Osteoblast (primary cell): ENCODE data around the gene CEBPA. TPM values are rescaled to one million over a fixed set of nuclear protein-coding genes. Genes with fewer than 3 reads are reported as not detected.

Experiments used
- DNase-seq: peaks from one replicate; pipeline ENCODE4 v3.0.0; 2011; ENCODE audit warnings: low spot score, mixed read lengths; ENCODE audit not compliant: insufficient read length; ENCODE audit errors: missing footprints
- H2AFZ ChIP-seq: 2 replicates; pipeline ENCODE4 v1.6.0; 2011; ENCODE audit warnings: mild to moderate bottlenecking, low read length
- H3K27ac ChIP-seq: 2 replicates; pipeline ENCODE4 v1.5.1; 2011; ENCODE audit warnings: mild to moderate bottlenecking, low read depth, low read length, moderate library complexity
- H3K27me3 ChIP-seq: 2 replicates; pipeline ENCODE4 v1.6.0; 2012; ENCODE audit warnings: mild to moderate bottlenecking, control low read depth, inconsistent platforms, low read length, moderate library complexity; ENCODE audit not compliant: insufficient read depth
- H3K36me3 ChIP-seq: 2 replicates; pipeline ENCODE4 v1.5.1; 2011; ENCODE audit warnings: mild to moderate bottlenecking, low read length, control low read depth, moderate library complexity; ENCODE audit not compliant: insufficient read depth
- H3K4me1 ChIP-seq: 2 replicates; pipeline ENCODE4 v1.5.1; 2011; ENCODE audit warnings: mild to moderate bottlenecking, low read length, control low read depth, moderate library complexity; ENCODE audit not compliant: insufficient read depth
- H3K4me2 ChIP-seq: 2 replicates; pipeline ENCODE4 v1.6.0; 2011; ENCODE audit warnings: mild to moderate bottlenecking, low read length; ENCODE audit not compliant: insufficient read depth
- H3K4me3 ChIP-seq: fragments of 200-600 bp; sonication (generic); 3 replicates; pipeline ENCODE4 v1.5.1; 2012; ENCODE audit warnings: mild to moderate bottlenecking, low read length, inconsistent platforms; ENCODE audit not compliant: insufficient read depth
- H3K79me2 ChIP-seq: 2 replicates; pipeline ENCODE4 v1.6.0; 2012; ENCODE audit warnings: mild to moderate bottlenecking, low read length, control low read depth, inconsistent platforms; ENCODE audit not compliant: insufficient read depth
- H3K9me3 ChIP-seq: 2 replicates; pipeline ENCODE4 v1.5.1; 2011; ENCODE audit warnings: low read depth, low read length, control low read depth
- H4K20me1 ChIP-seq: 2 replicates; pipeline ENCODE4 v1.6.0; 2012; ENCODE audit warnings: mild to moderate bottlenecking, low read length, control low read depth; ENCODE audit not compliant: insufficient read depth
- total RNA-seq: library from RNA; depleted of rRNA; stranded (reverse); fragments of >200 nt; gene quantifications from 2 replicates; pipeline ENCODE4 v1.2.3, GENCODE V29; 2012
- TF ChIP-seq, protein P1 (sequence below): IDR thresholded peaks from 2 replicates; pipeline ENCODE4 v1.5.1; 2011; ENCODE audit warnings: mild to moderate bottlenecking, low read depth, low read length, moderate library complexity; ENCODE audit errors: extremely low read depth

CEBPA gene
- total RNA-seq, 1 donor, result 3.6 TPM

GRCh38 chr19:33339016-33339984 is 37.0 kb upstream of the CEBPA start:
- Histone ChIP-seq H3K27ac (no peak overlapping the region), H3K79me2 (no peaks in the 10 kb centered on the region), H3K9me3 (no peaks in the 10 kb centered on the region), H3K36me3 (no peaks in the 10 kb centered on the region), H3K4me2 (no peak overlapping the region), H3K4me1 (no peaks in the 10 kb centered on the region), H3K27me3 (peaks cover 26% of the 10 kb centered on the region), H4K20me1 (no peaks in the 10 kb centered on the region), H2AFZ (no peak overlapping the region), H3K4me3 (no peak overlapping the region)
- TF ChIP-seq, protein P1, sequence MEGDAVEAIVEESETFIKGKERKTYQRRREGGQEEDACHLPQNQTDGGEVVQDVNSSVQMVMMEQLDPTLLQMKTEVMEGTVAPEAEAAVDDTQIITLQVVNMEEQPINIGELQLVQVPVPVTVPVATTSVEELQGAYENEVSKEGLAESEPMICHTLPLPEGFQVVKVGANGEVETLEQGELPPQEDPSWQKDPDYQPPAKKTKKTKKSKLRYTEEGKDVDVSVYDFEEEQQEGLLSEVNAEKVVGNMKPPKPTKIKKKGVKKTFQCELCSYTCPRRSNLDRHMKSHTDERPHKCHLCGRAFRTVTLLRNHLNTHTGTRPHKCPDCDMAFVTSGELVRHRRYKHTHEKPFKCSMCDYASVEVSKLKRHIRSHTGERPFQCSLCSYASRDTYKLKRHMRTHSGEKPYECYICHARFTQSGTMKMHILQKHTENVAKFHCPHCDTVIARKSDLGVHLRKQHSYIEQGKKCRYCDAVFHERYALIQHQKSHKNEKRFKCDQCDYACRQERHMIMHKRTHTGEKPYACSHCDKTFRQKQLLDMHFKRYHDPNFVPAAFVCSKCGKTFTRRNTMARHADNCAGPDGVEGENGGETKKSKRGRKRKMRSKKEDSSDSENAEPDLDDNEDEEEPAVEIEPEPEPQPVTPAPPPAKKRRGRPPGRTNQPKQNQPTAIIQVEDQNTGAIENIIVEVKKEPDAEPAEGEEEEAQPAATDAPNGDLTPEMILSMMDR, result no peak
- no peak for DNase-seq

DNA sequence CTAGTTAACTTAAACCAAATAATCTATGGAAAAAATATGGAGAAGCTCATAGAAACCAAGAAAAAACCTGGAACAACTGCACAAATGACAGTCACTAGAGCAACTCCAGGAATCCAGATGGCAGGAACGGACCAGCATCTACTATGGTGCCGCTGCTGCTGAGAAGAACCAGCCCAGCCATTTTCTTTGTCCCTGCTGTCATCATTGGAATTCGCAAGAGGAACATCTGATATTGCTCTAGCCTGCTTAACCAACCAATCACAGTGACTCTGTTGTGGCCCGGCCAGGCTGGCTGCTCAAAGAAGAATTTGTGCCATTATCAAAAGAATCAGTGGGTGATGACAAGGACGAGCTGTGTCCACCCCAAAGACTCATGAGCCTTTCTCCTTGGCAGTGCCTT is 33.1 kb upstream of the CEBPA start:
- H3K79me2 ChIP-seq, result no peaks in the 10 kb centered on the region

DNA sequence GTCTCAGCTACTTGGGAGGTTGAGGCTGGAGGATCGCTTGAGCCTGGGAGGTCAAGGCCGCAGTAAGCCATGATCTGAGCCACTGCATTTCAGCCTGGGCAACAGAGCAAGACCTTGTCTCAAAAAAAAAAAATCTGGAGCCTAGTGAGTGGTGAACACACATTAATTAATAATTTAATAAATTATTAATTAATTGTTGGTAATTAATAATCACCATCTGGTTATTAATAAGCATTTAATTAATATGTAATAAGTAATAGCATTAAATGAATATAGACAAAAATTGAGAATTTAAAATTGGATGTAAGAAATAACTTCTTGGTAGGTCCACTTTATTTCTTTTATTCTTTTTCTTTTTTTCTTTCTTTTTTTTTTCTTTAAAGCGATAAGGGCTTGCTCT is 31.9 kb upstream of the CEBPA start:
- Histone ChIP-seq H2AFZ (no peak overlapping the region), H3K4me1 (no peaks in the 10 kb centered on the region), H3K27me3 (peaks cover 5% of the 10 kb centered on the region), H3K27ac (no peak overlapping the region), H3K4me3 (no peak overlapping the region), H3K9me3 (no peaks in the 10 kb centered on the region), H3K4me2 (no peak overlapping the region), H3K79me2 (no peaks in the 10 kb centered on the region), H4K20me1 (no peaks in the 10 kb centered on the region), H3K36me3 (no peaks in the 10 kb centered on the region)
- TF ChIP-seq, protein P1, result no peak
- no peak for DNase-seq

More for the DNA sequence above, 33.1 kb upstream of the CEBPA start:
- no peak for DNase-seq
- Histone ChIP-seq H3K27me3 (no peaks in the 10 kb centered on the region), H3K9me3 (no peaks in the 10 kb centered on the region), H3K36me3 (no peaks in the 10 kb centered on the region), H2AFZ (no peak overlapping the region), H3K4me3 (no peak overlapping the region), H4K20me1 (no peaks in the 10 kb centered on the region), H3K4me2 (no peak overlapping the region), H3K4me1 (no peaks in the 10 kb centered on the region), H3K27ac (no peak overlapping the region)
- TF ChIP-seq, protein P1, result no peak

DNA sequence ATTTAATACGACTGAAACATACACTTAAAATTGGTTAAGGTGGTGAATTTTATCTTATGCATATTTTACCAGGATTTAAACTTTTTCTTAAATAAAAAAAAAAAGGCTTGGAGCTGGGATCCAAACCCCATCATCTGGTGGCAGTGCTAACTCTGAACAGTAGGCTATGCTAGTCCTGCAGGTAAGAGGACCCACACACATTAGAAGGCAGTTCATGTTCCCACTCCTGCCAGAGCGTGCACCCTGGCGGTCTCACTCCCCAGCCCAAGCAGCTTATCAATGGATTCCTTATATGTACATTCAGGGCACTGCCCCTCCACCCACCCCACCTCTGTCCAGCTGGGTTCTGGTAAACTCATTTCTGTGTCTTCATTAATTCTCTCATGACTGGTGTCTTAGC is 31.3 kb upstream of the CEBPA start:
- no peak overlapping the region for H3K4me3 ChIP-seq
- no peaks in the 10 kb centered on the region for H3K79me2 ChIP-seq
- DNase-seq, result no peak

More for the DNA sequence above, 31.3 kb upstream of the CEBPA start:
- H3K4me2 ChIP-seq, result no peak overlapping the region
- peaks cover 8% of the 10 kb centered on the region for H3K27me3 ChIP-seq
- TF ChIP-seq, protein P1, result no peak
- H3K27ac ChIP-seq, result no peak overlapping the region
- H2AFZ ChIP-seq, result no peak overlapping the region
- no peaks in the 10 kb centered on the region for H3K36me3 ChIP-seq
- no peaks in the 10 kb centered on the region for H3K9me3 ChIP-seq
- H4K20me1 ChIP-seq, result no peaks in the 10 kb centered on the region
- no peaks in the 10 kb centered on the region for H3K4me1 ChIP-seq
